ENCODE data around the gene LIM2. TPM values are rescaled to one million over a fixed set of nuclear protein-coding genes. Genes with fewer than 3 reads are reported as not detected.

LIM2 gene
- total and polyA plus RNA-seq, 9 of the 15 experiments (the other 6 are each of a cell fraction or from before 2014, with no cell fraction given) = 0.07 to 0.45 (median 0.18) TPM; not detected in 4

GRCh38 chr19:51366389-51367254 is 21.2 kb downstream of the LIM2 start (continued):
- TF ChIP-seq MGA (IDR thresholded peaks at IDR 0.05) (peak; percentile 33; the same call in 1 of the 2 replicates), YBX1 (IDR thresholded peaks at IDR 0.05) (no peak), IRF1 (CRISPR knock-in tag; IDR thresholded peaks at IDR 0.05; ENCODE audit: borderline replicate concordance) (no peak), HEY1 (CRISPR knock-in tag; IDR thresholded peaks at IDR 0.05; ENCODE audit: borderline replicate concordance) (no peak), RFX1 (IDR thresholded peaks at IDR 0.05) (no peak), ZNF77 (CRISPR knock-in tag; IDR thresholded peaks at IDR 0.05) (0 out of 2 replicates have a peak, but pooled peaks have one; percentile 26), ZSCAN32 (CRISPR knock-in tag; IDR thresholded peaks at IDR 0.05) (no peak), WHSC1 (IDR thresholded peaks at IDR 0.05; ENCODE audit: low read length) (no peak), NR2C1 (IDR thresholded peaks at IDR 0.05) (no peak), NR2C1 (tag; IDR thresholded peaks at IDR 0.05) (0 out of 2 replicates have a peak, but pooled peaks have one; percentile 24), KDM4B (IDR thresholded peaks at IDR 0.05; ENCODE audit: borderline replicate concordance in 2 of 2, low read depth in 1 of 2) (no peak), ZNF347 (CRISPR knock-in tag; IDR thresholded peaks at IDR 0.05; ENCODE audit: low read depth) (no peak), TCF7 (IDR thresholded peaks at IDR 0.05; ENCODE audit: borderline replicate concordance) (no peak), ZSCAN29 (IDR thresholded peaks at IDR 0.05) (peak; percentile 76; the same call in 1 of the 2 replicates), BHLHE40 (IDR thresholded peaks at IDR 0.05; ENCODE audit: low read length) (no peak), FOXK1 (CRISPR knock-in tag; IDR thresholded peaks at IDR 0.05; ENCODE audit: borderline replicate concordance) (peak; percentile 43; the same call in 1 of the 2 replicates), STAT5B (CRISPR knock-in tag; IDR thresholded peaks at IDR 0.05) (no peak)
